Mammary epithelial cell (primary cell): ENCODE results near the gene CREG2.

ENCODE experiments used
- EZH2 ChIP-seq: IDR thresholded peaks from 2 replicates; pipeline ENCODE4 v1.6.1; 2012; ENCODE audit warnings: low read length, inconsistent platforms, borderline replicate concordance
- TF ChIP-seq, protein P1 (sequence below), 2 donors: IDR thresholded peaks in 1 of 2; conservative IDR thresholded peaks in 1 of 2; 2 replicates each; pipeline ENCODE4 v1.5.1; 2011 to 2012; ENCODE audit warnings: inconsistent platforms in 2 of 2, low read length in 2 of 2, mild to moderate bottlenecking in 2 of 2, control low read depth in 1 of 2, low read depth in 1 of 2; ENCODE audit not compliant: insufficient read depth in 1 of 2; ENCODE audit errors: extremely low read depth in 1 of 2

DNA sequence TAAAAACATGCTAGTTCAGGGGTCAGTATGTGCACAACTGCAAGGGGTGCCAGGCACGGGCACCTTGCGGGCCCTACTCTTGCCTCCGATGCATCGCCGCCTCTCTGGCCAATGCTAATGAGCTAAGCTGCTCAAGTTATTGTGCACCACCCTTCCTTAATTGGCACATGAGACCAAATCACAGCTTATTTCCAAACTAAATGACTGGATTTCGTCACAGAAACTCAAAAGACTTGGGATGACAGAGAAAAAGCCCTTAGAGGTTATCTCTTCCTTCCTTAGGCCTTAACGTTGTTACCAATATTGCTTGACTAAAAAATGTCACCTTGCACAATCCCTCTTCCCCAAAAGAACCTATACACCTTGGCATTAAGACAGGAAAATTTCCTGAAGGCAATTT lies 86.5 kb downstream of the CREG2 start:
- TF ChIP-seq, protein P1, sequence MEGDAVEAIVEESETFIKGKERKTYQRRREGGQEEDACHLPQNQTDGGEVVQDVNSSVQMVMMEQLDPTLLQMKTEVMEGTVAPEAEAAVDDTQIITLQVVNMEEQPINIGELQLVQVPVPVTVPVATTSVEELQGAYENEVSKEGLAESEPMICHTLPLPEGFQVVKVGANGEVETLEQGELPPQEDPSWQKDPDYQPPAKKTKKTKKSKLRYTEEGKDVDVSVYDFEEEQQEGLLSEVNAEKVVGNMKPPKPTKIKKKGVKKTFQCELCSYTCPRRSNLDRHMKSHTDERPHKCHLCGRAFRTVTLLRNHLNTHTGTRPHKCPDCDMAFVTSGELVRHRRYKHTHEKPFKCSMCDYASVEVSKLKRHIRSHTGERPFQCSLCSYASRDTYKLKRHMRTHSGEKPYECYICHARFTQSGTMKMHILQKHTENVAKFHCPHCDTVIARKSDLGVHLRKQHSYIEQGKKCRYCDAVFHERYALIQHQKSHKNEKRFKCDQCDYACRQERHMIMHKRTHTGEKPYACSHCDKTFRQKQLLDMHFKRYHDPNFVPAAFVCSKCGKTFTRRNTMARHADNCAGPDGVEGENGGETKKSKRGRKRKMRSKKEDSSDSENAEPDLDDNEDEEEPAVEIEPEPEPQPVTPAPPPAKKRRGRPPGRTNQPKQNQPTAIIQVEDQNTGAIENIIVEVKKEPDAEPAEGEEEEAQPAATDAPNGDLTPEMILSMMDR (conservative IDR thresholded peaks at IDR 0.05 in 1 of 2, IDR thresholded peaks at IDR 0.05 in 1 of 2; ENCODE audit: extremely low read depth in 1 of 2, insufficient read depth in 1 of 2, low read depth in 1 of 2, low read length in 2 of 2): no peak
- no peak for TF ChIP-seq EZH2
